ENCODE data around the gene WNK1.
A peak's percentile ranks its signal among the peaks of the same experiment; 100 is the strongest.

Gene WNK1

DNA sequence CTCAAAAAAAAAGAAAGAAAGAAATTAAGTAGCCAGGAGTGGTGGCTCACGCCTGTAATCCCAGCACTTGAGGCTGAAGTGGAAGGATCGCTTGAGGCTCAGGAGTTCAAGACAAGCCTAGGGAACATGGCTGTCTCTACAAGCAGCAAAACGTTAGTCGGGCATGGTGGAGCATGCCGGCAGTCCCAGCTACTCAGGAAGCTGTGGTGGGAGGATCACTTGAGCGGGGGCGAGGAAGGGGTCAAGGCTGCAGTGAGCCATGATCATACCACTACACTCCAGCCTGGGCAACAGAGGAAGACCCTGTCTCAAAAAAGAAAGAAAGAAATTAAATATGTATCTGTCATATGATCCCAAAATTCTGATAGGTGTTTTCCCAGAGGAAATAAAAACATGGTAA is 191.8 kb downstream of the WNK1 start:
- DNase-seq (ENCODE audit: low read depth in 2 of 2, low spot score in 1 of 2): no peak

DNA sequence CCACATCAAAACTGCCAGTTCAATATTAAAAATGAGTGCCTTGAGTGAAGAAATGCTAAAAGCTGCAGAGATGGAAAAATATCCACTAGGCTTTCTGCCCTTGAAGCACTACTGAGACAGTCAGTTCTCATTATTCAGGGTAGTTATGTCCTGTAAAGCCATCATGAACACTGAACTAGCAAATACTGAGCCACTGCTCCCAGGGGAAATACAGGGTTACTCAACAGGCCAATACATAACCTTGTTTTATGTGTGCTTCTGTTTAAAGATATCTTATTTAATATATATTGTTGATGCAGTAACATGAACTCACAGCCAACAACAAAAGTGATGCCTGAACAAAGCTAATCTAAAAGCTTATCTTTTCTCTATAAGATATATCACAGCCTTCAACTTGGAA is 193.8 kb downstream of the WNK1 start:
- no peak for DNase-seq (ENCODE audit: low read depth in 2 of 2, low spot score in 1 of 2)

DNA sequence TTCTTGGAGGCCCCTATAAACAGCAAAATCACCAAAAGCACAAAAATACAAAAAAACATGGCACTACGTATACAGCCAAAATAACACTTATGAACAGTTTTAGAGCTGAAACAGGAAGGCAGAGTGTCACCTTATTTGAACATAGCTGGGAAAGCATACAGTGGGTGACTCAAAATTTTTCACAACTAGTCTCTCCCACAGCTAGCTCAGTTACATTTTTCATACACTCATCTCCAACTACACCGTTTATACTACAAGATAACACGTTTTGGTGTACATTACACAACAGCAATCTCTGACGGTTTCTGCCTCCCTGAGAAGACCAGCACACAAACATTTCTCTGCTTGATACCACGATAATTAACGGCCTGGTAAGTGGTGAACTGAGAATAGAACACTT is 194.3 kb downstream of the WNK1 start:
- no peak for DNase-seq (ENCODE audit: low read depth in 2 of 2, low spot score in 1 of 2)

GRCh38 chr12:948238-948637 is 195.9 kb downstream of the WNK1 start:
- no peak for DNase-seq (ENCODE audit: low read depth in 2 of 2, low spot score in 1 of 2)

DNA sequence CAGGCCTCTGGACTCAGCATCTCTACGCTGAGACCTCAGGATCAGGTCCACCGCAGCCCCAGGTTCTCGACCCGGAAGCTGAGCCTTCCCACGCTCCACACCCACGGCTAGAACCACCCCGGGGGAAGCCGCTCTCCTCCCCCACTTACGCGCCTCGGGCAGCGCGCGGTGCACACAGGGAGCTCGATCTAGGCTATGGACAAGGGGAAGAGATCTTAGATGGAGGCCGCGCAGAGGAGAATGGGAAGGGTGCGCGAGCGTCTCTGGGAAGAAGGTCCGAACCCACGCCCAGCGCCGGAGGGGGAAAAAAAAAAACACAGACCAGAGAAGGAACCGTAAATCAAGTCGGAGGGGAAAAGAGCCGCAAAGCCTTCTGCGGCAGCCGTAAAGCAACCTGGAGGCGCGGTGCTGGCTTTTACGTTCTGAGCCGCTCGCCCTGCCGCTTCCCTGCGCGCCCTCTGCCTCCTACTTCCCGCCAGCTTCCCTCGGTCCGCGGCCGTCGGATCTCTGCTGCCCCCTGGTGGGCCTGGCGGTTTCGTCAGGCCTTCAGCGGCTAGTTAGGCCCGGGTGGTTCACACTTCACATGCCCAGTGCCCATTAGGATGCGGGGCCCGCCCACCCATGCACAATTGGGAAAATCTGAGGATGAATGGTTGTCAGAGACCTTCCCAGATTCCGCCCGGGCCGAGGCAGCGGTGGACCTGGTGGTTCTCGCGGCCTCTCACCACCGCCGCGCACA is 197.2 kb downstream of the WNK1 start, which contains the start of gene RAD52:
RAD52 (minus strand) TSS at position 242 of the 739 bp plus-strand sequence. CDS start 16,636 bp downstream, outside the sequence.
- DNase-seq (ENCODE audit: low read depth in 2 of 2, low spot score in 1 of 2): peak; percentile 94 to 98

GRCh38 chr12:951176-951575 is 198.8 kb downstream of the WNK1 start:
- DNase-seq (ENCODE audit: low read depth in 2 of 2, low spot score in 1 of 2): no peak

DNA sequence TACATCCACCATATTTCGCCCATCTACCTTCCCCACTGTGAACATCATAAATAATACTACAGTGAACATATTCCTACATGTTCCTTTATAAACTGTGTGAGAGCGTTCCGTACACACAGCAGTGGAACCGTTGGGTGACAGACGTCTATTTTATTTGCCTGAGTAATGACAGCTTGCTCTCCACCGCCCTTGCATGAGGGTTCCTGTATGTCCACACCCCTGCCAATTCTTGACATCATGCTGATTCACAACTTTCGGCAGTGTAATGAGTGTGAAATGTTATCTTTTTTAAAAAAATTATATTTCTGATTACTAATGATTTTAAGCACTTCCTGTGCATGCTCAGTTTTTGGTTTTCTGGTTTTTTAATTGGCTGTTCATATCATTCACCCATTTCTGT is 201.4 kb downstream of the WNK1 start:
- no peak for DNase-seq (ENCODE audit: low read depth in 2 of 2, low spot score in 1 of 2)

DNA sequence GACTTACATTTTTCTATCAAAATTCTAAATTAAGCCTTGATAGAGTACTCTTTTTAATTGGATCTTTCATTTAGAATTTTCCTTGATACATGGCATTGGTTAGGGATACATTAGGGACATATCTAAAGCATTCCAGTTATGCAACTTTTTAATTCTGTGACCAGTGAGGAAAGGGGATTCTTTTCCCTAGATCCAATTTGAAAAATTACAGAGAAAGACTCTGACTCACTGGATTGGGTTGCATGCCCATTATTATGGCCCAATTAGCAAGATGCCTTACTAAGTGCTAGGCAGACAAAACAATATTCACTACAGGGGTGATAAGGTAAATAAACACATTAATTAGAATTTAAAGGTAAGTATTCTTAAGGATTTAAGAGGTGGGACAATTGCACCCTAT is 202.4 kb downstream of the WNK1 start:
- no peak for DNase-seq (ENCODE audit: low read depth in 2 of 2, low spot score in 1 of 2)

GRCh38 chr12:955939-956338 is 203.6 kb downstream of the WNK1 start:
- DNase-seq (ENCODE audit: low read depth in 2 of 2, low spot score in 1 of 2): no peak

DNA sequence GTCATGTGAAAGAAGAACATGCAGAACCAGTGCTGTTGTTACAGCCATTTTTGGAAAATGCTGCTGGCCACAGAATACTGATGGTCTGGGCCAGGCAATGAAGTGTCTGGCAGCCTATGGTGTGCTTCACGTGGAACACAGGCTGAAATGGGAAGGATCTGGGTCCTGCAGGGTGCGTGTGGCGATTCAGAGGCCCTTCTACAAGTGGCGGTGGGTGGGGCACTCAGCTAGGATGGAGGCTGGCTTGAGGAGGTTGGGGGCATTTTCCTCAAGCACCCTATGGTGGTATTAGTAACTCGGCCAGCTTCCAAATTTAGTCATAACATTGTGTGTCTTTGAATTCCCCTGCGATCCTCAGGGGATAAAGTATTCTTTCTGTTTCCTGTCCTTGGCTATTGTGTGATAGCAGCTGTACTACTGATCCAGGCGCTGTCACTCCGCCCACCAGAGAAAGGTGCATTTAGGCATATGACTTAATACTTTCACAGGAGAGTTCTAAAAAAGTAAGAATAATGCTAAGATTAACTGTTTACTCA is 206.3 kb downstream of the WNK1 start:
- no peak for DNase-seq (ENCODE audit: low read depth in 2 of 2, low spot score in 1 of 2)

All from stimulated activated CD8-positive, alpha-beta memory T cell treated with anti-CD3 and anti-CD28 coated beads, Interleukin-4, amount 100 ng/mL, for 4 hours (primary cell).